ENCODE results near the gene PHF21B. TPM values are rescaled to one million over a fixed set of nuclear protein-coding genes. Genes with fewer than 3 reads are reported as not detected.
"Not testable (repeated sequence)": the region's sequence is repeated elsewhere in the genome, so short reads cannot be mapped to it uniquely, and the experiment has no call there.

The PHF21B gene
- total RNA-seq, 2 experiments from 2014 or later: not detected

GRCh38 chr22:44869196-44869595, 140.6 kb downstream of the PHF21B start:
- Mint-ChIP-seq H3K27me3 (peaks cover 6% of the 10 kb centered on the region), H3K4me3 (no peak overlapping the region), H3K4me1 (ENCODE audit: low read depth) (no peaks in the 10 kb centered on the region), H3K36me3 (peaks cover 3% of the 10 kb centered on the region), H3K27ac (no peak overlapping the region), H3K9me3 (peaks cover 10% of the 10 kb centered on the region)
- ChIA-PET CTCF (interaction anchor here (1.2 kb wide), 1 partner anchor 50 kb away, joined by 3 read pairs; no protein-coding TSS in a partner anchor), POLR2A (no interaction called here)
- intact Hi-C loops (cut with micrococcal nuclease): no loop called here
- no peak for DNase-seq

- H3K27me3 Mint-ChIP-seq: peaks cover 3% of the 10 kb centered on the region
- no peaks in the 10 kb centered on the region for H3K36me3 Mint-ChIP-seq
- DNase-seq: no peak
- H3K4me1 Mint-ChIP-seq (ENCODE audit: low read depth): no peaks in the 10 kb centered on the region
- H3K9me3 Mint-ChIP-seq: no peaks in the 10 kb centered on the region
- H3K4me3 Mint-ChIP-seq: no peak overlapping the region
- intact Hi-C loops (cut with micrococcal nuclease): no loop called here
- POLR2A ChIA-PET: no interaction called here
- CTCF ChIA-PET: no interaction called here
- H3K27ac Mint-ChIP-seq: no peak overlapping the region
These were observed 144.4 kb downstream of the PHF21B start for GRCh38 chr22:44865193-44866057.

- no peaks in the 10 kb centered on the region for H3K36me3 Mint-ChIP-seq
- POLR2A ChIA-PET: no interaction called here
- H3K27ac Mint-ChIP-seq: no peak overlapping the region
- no peak overlapping the region for H3K4me3 Mint-ChIP-seq
- CTCF ChIA-PET: no interaction called here
- H3K9me3 Mint-ChIP-seq: no peaks in the 10 kb centered on the region
- no peak for DNase-seq
- H3K4me1 Mint-ChIP-seq (ENCODE audit: low read depth): no peaks in the 10 kb centered on the region
- intact Hi-C loops (cut with micrococcal nuclease): no loop called here
- H3K27me3 Mint-ChIP-seq: peaks cover 3% of the 10 kb centered on the region
These were observed 146.6 kb downstream of the PHF21B start for GRCh38 chr22:44862981-44863860.

- CTCF ChIA-PET: no interaction called here
- Mint-ChIP-seq H3K27me3 (peaks cover 2% of the 10 kb centered on the region), H3K4me1 (ENCODE audit: low read depth) (no peaks in the 10 kb centered on the region), H3K9me3 (no peaks in the 10 kb centered on the region), H3K27ac (no peak overlapping the region), H3K36me3 (no peaks in the 10 kb centered on the region), H3K4me3 (no peak overlapping the region)
- POLR2A ChIA-PET: no interaction called here
- intact Hi-C loops (cut with micrococcal nuclease): no loop called here
- no peak for DNase-seq
These were observed 147.5 kb downstream of the PHF21B start for GRCh38 chr22:44862281-44862680.

- POLR2A ChIA-PET: no interaction called here
- Mint-ChIP-seq H3K4me3 (no peak overlapping the region), H3K27me3 (no peaks in the 10 kb centered on the region), H3K9me3 (no peaks in the 10 kb centered on the region), H3K36me3 (no peaks in the 10 kb centered on the region), H3K4me1 (ENCODE audit: low read depth) (no peaks in the 10 kb centered on the region), H3K27ac (no peak overlapping the region)
- CTCF ChIA-PET: no interaction called here
- DNase-seq: no peak
- intact Hi-C loops (cut with micrococcal nuclease): no loop called here
These were observed 148.6 kb downstream of the PHF21B start for GRCh38 chr22:44861245-44861644.

- ChIA-PET CTCF (no interaction called here), POLR2A (no interaction called here)
- no peaks in the 10 kb centered on the region for H3K27me3 Mint-ChIP-seq
- no peak for DNase-seq
- no peak overlapping the region for H3K27ac Mint-ChIP-seq
- no peaks in the 10 kb centered on the region for H3K36me3 Mint-ChIP-seq
- no peak overlapping the region for H3K4me3 Mint-ChIP-seq
- intact Hi-C loops (cut with micrococcal nuclease): no loop called here
- peaks cover 2% of the 10 kb centered on the region for H3K9me3 Mint-ChIP-seq
- H3K4me1 Mint-ChIP-seq (ENCODE audit: low read depth): peaks cover 6% of the 10 kb centered on the region
These were observed 149.5 kb downstream of the PHF21B start for GRCh38 chr22:44860311-44860710.

GRCh38 chr22:44859641-44860040, 150.2 kb downstream of the PHF21B start:
- H3K36me3 Mint-ChIP-seq: no peaks in the 10 kb centered on the region
- H3K4me1 Mint-ChIP-seq (ENCODE audit: low read depth): peaks cover 6% of the 10 kb centered on the region
- no peak overlapping the region for H3K27ac Mint-ChIP-seq
- ChIA-PET CTCF (no interaction called here), POLR2A (no interaction called here)
- H3K4me3 Mint-ChIP-seq: no peak overlapping the region
- no peak for DNase-seq
- H3K27me3 Mint-ChIP-seq: no peaks in the 10 kb centered on the region
- intact Hi-C loops (cut with micrococcal nuclease): no loop called here
- H3K9me3 Mint-ChIP-seq: peaks cover 2% of the 10 kb centered on the region

GRCh38 chr22:44858819-44859218, 151.0 kb downstream of the PHF21B start:
- CTCF ChIA-PET; H3K36me3 Mint-ChIP-seq; POLR2A ChIA-PET; H3K27me3 Mint-ChIP-seq; H3K9me3 Mint-ChIP-seq; H3K4me1 Mint-ChIP-seq (ENCODE audit: low read depth); H3K4me3 Mint-ChIP-seq; DNase-seq; intact Hi-C loops (cut with micrococcal nuclease); H3K27ac Mint-ChIP-seq: not testable (repeated sequence)

GRCh38 chr22:44855855-44856254, 153.9 kb downstream of the PHF21B start:
- peaks cover 2% of the 10 kb centered on the region for H3K9me3 Mint-ChIP-seq
- no peaks in the 10 kb centered on the region for H3K27me3 Mint-ChIP-seq
- H3K36me3 Mint-ChIP-seq: no peaks in the 10 kb centered on the region
- CTCF ChIA-PET: no interaction called here
- no peak overlapping the region for H3K4me3 Mint-ChIP-seq
- peak overlapping the region; percentile 51 for H3K27ac Mint-ChIP-seq
- H3K4me1 Mint-ChIP-seq (ENCODE audit: low read depth): peaks cover 8% of the 10 kb centered on the region
- peak; percentile 40 for DNase-seq
- intact Hi-C loops (cut with micrococcal nuclease): no loop called here
- POLR2A ChIA-PET: no interaction called here

- H3K27me3 Mint-ChIP-seq; intact Hi-C loops (cut with micrococcal nuclease); POLR2A ChIA-PET; H3K9me3 Mint-ChIP-seq; DNase-seq; H3K27ac Mint-ChIP-seq; H3K36me3 Mint-ChIP-seq; H3K4me3 Mint-ChIP-seq; H3K4me1 Mint-ChIP-seq (ENCODE audit: low read depth): not testable (repeated sequence)
- CTCF ChIA-PET: interaction anchor here (1.2 kb wide), 1 partner anchor 34 kb away, joined by 3 read pairs; no protein-coding TSS in a partner anchor
These were observed 155.2 kb downstream of the PHF21B start for GRCh38 chr22:44854641-44855040.

- peaks cover 7% of the 10 kb centered on the region for H3K4me1 Mint-ChIP-seq (ENCODE audit: low read depth)
- H3K27me3 Mint-ChIP-seq: no peaks in the 10 kb centered on the region
These were observed 158.9 kb downstream of the PHF21B start for GRCh38 chr22:44850946-44851345.

GRCh38 chr22:44848791-44849420, 160.9 kb downstream of the PHF21B start:
- Mint-ChIP-seq H3K4me3 (no peak overlapping the region), H3K27ac (no peak overlapping the region), H3K36me3 (no peaks in the 10 kb centered on the region), H3K27me3 (no peaks in the 10 kb centered on the region), H3K4me1 (ENCODE audit: low read depth) (peaks cover 2% of the 10 kb centered on the region), H3K9me3 (peaks cover 6% of the 10 kb centered on the region)
- ChIA-PET POLR2A (no interaction called here), CTCF (no interaction called here)
- DNase-seq: no peak
- intact Hi-C loops (cut with micrococcal nuclease): no loop called here

More at GRCh38 chr22:44850946-44851345, 158.9 kb downstream of the PHF21B start:
- no peak for DNase-seq
- intact Hi-C loops (cut with micrococcal nuclease): no loop called here
- Mint-ChIP-seq H3K36me3 (no peaks in the 10 kb centered on the region), H3K4me3 (no peak overlapping the region), H3K9me3 (peaks cover 2% of the 10 kb centered on the region), H3K27ac (no peak overlapping the region)
- CTCF ChIA-PET: interaction anchor here (0.6 to 1.0 kb wide), 2 partner anchors 30 to 94 kb away, joined by 4 read pairs; no protein-coding TSS in a partner anchor
- POLR2A ChIA-PET: no interaction called here
